Measurements from ENCODE around the gene NOL4L.

DNA sequence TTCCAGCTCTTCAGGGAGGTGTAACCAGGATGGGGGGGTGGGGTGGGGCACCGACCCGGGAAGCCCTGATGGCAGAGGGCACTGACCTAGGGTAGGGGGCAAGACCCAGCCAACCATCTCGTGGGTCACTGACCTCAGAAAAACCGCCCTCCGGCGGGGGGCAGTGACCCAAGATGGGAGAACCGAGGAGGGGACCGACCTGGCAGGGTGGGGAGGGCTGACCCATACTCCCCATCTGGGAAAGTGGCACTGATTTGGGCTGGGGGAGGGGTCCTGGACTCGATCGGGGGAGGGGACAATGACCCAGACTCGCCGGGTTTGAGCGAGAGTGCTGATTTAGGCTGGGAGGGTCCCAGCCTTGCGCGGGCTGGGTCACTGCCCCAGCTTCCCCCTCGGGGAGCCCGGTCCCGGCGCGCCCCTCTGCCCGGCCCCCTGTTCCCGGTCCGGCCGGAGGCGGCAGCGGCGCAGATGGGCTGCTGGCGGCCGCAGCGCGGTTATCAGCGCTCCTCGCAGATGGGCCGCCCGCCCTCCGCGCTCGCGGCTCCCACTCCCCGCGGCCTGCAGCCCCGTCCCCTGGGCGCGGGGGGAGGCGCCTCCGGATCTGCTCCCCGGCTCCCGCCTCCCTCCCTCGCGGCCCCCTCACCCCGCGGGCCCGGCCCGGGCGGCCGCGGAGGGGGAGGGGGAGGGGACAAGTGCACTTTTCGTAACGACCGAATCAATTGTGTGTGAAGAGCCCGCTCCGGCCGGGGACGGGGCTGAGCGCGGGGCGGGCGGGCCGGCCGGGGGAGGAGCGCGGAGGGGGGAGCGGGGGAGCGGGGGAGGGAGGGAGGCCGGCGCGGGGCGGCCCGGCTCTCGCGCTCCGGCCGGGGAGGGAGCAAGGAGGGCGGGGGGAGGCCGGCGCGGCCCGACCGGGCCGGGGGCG is 2.2 kb downstream of the NOL4L start:
- no peak for TF ChIP-seq POLR2A (IDR thresholded peaks at IDR 0.05)
- TF ChIP-seq POLR2AphosphoS5 (IDR thresholded peaks at IDR 0.05), result no peak
- TF ChIP-seq, protein P1, sequence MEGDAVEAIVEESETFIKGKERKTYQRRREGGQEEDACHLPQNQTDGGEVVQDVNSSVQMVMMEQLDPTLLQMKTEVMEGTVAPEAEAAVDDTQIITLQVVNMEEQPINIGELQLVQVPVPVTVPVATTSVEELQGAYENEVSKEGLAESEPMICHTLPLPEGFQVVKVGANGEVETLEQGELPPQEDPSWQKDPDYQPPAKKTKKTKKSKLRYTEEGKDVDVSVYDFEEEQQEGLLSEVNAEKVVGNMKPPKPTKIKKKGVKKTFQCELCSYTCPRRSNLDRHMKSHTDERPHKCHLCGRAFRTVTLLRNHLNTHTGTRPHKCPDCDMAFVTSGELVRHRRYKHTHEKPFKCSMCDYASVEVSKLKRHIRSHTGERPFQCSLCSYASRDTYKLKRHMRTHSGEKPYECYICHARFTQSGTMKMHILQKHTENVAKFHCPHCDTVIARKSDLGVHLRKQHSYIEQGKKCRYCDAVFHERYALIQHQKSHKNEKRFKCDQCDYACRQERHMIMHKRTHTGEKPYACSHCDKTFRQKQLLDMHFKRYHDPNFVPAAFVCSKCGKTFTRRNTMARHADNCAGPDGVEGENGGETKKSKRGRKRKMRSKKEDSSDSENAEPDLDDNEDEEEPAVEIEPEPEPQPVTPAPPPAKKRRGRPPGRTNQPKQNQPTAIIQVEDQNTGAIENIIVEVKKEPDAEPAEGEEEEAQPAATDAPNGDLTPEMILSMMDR (IDR thresholded peaks at IDR 0.05), result no peak
